Amniotic stem cell (primary cell): Measurements from ENCODE around the gene HOPX.
"Not testable (repeated sequence)": the region's sequence is repeated elsewhere in the genome, so short reads cannot be mapped to it uniquely, and the experiment has no call there.

ENCODE experiments used
- DNase-seq: peaks from one replicate; lab custom pipeline; 2025; lab: John Stamatoyannopoulos, UW

HOPX gene

DNA sequence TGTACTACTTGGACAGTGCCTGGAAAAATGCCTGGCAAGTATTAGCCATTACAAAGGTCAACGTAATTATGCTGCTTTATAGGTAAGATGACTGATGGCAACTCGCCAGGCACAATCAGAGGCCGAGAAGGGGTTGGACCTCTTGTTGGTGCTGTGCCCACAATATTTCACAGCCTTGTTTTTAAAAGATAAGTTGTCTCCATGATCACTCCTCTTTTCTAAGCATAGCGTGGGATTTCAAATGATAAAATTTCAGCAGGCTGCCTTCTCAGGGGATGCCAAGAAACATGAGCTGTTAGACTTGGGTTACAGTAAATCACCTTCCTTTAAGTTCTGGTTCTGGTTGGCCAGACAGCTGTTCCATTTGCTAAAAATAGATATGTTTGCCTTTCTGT is 26.9 kb downstream of the HOPX start:
- no peak for DNase-seq

DNA sequence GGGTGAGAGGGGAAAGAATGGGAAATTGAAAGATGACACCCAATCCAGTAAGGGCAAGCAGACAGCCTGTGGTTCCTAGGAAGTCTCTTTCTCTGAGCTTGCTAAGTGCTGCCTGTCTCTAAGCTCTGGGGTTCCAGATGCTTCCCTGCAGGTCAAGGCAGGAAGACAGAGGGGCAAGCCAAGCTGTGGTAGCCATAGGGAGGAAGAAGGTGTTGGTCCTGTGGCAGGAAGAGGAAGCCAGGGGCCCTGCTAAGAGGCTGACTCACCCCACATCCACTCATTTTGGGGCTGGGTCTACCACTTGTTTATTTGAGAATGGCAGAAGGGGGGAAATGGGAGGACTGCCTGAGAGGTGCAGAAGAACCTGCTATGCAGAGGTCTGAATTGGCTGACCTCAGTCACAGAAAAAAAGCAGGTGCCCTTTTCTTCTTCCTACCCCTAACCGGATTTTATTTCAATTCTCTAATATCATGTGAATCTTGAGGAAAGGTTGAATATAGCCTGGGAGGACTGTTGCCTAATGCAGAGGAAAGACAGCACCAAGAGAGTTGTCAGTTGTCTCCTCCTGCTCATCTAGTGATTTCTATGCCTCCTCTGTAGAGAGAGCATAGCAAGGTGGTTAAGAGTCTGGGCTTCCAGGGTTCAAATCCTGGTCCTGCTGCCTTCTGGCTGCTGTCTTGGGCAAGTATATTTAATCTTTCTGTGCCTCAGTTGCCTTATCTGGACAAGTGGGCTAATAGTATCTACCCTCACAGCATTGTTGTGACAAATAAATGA is 27.4 kb downstream of the HOPX start:
- no peak for DNase-seq

- DNase-seq: no peak
These were observed 28.9 kb downstream of the HOPX start for GRCh38 chr4:56652196-56652595.

DNA sequence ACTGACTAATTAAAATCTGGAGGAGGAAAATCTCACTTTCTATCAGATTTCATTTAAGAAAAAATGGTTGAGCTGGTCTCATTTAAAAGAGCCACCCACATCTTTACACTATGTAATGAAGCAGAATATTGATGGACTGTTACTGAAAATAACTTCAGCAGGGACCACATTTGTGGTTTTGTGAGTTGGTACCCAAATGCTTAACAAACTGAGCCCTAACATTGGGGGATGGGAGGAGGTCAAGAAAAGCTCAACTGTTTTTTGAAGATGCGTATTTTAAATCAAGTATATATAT is 30.1 kb downstream of the HOPX start:
- DNase-seq: no peak

DNA sequence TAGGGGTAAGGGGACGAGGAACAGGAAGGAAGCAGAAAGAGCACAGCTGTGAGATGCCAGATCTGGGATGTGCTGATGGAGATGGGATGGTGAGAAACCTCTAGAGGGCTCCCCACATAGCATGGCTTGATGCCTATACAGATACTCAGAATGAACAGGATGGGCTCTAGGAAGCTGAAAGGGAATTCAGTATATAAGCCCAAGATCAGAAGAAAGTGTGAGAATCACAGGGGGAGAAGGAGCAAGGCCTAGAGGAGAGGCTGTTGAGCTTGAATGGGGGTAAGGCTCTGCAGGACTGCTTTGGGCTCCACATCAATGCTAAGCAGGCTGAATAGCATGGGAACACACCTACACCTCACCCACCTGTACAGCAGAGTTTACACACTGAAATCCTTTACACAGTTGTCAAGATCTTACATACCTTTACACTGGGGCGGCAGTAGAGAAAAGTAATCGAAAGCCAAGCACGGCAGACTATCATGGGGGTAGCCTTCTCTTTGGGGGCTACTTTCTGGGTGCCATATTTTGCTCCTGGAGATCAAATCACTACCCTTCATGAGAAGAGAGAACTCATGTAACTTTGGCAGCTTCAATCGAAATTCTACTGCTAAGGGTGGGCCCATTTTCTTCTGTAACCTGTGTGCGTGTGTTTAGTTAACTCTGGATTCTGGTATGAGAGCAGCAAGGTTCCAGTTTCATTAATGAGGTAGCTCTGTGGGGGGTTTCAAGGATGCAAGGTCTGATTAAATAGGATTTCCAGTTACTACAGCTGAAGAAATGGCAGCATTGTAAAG is 30.6 kb downstream of the HOPX start:
- no peak for DNase-seq

DNA sequence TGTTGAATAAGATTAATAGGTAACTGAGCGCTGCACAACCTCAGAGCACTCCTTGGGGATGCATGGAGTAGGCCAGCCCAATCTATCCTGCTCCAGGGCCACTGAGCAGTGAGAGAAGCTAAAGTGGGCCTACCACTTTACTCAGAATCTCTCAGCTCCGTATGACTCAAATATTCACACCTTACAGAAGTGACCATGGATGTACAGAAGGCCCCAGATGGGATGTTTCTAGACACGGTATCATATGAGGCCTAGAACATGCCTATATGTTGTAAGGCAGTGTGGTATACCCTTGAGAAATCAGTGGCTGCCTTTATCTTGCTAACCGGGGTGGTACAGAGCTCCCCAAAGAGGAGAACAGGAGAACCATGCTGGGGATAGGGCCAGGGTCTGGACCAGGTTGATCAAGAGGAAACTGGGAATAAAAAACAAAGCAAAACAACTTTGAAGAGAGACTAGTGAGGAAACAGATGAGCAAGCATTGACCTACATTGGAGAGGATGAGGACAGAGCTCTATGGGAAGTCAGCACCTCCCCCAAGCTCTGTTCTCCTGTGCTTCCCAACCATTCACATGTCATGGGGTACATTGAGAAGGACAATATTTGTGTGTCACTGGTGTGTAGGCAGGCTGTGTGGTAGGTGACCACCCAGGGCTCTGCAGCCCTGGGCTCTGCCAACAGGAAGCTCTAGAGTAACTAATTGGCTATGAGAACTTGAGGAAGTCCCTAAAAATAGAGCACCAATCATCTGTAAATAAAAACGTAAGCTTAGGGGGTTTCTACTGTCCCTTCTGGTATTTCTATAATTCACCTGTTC is 31.4 kb downstream of the HOPX start:
- no peak for DNase-seq

DNA sequence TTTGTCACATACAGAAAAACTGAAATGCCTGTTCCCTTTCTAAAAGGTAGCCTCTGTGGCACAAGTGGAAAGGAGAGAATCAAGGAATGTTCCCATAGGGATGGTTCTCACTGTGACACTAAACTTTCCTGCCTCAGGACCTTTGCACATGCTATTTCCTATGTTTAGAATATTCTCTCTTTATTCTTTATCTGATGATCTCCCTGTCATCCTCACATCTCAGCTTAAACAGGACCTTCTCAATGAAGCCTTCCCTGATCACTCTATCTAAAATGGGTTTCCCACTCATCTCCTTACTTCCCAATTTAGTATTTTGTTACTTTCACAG is 32.3 kb downstream of the HOPX start:
- no peak for DNase-seq

DNA sequence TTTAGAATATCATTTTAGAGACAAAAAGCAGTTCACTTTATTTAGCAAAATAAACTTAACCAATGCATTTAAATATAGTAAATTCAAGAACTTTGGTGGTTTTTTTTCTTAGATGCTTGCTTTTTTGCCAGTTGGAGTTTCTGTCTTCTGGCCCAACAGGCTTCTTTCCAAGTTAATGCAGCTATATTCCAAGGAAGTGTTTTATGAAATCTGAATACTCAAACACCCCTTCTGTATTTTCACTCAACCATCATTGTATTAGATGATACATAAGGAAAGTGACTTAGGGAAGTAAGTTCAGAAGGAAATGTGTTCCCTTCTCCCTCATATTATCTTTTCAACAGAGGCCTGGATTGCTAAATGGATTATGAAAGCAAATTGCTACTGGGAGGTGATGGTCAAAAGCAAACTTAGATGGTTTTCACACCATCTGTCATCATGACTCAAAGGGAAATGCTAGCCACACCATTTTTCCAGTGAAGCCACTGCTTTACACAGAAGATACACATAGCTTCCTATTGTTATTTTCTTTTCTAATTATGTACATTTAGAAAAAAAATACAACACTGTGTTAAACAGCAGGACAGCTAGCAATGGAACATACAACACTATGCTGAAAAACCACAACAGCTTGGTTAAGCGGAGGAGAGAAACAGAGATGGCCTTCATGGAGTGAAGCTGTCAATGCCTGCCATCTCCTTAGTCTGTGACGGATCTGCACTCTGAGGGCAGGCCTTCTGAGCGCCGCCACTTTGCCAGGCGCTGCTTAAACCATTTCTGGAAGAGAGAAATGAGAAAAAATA is 32.9 kb downstream of the HOPX start:
- no peak for DNase-seq

- DNase-seq: no peak
These were observed 34.8 kb downstream of the HOPX start for GRCh38 chr4:56646341-56646740.

- DNase-seq: no peak
These were observed 37.5 kb downstream of the HOPX start for GRCh38 chr4:56643596-56643995.

DNA sequence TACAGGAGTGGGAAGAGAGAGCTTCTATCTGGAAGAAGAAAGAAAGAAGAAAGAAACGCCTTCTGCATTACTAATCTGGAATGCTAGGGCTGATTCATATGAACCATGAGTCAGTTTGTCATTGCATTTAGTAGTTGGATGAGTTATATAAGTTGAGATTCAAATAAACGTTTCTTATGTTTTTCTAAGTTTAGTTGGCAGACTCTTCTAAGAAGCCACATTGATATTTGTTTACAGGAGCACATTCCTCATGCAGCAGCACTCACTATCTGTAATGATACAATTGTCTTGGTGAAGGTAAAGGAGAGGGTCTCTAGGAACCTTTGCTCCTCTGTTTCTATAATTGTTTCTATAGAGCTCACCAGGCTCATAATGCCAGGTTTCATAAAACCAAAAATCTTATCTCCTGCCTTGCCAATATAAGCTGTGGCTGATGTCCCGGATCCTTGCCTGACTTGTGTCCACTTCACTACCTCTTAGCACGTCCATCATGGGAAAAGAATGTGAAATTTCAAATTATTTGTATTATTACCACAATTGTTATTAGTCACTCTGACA is 39.5 kb downstream of the HOPX start:
- DNase-seq: peak; percentile 68

DNA sequence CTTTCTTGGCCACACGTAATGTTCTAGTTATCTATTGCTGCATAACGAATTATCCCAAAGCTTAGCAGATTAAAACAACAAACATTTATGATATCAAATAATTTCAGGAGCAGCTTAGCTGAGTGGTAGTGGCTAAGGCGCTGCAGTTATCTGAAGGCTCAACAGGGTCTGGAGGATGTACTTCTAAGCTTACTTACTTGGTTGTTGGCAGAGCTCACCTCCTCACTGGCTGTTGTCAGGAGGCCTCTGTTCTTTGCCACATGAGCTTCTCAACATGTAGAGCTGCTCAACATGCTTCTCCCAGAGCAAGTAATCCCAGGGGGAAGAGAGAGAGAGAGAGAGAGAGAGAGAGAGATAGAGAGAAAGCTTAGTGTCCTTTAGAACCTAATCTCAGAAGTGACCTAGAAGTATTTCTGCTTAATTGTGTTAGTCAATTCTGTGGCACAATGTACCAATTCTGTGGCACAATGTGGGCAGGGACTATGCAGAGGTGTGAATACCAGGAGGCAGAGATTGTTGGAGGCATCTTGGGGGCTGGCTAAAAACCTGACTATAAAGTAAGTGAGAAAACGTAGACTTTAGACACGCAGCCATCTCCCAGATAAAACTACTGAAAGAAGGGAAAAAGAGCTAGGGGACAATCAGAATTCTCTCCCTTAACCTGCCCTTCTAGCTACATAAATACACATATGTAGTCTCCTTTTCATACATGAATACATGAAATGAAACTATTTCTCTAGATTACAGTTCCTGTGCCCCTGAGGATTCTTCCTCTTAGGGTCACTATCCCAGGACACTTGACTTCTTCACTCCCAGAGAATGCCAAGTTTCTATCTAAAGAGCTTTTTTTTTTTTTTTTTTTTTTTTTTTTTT is 40.2 kb downstream of the HOPX start:
- DNase-seq: no peak

DNA sequence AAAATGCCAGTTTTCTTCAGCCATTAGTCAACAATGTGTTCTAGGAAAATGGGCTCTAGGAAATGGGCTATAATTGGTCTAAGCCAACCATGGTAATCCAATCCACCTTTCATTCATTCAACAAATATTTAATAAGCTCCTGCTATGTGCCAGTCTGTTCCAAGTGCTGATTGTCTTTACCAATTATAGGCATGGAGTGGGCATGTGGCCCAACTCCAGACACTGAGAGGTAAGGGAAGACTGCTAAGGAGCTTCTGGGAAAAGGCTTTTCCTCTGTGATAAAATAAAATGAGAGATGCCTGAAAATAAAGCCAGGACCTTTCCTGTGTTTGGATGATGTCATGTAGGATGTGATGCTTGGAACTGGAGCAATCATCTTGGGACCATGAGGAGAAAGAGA is 43.3 kb downstream of the HOPX start:
- DNase-seq: no peak

DNA sequence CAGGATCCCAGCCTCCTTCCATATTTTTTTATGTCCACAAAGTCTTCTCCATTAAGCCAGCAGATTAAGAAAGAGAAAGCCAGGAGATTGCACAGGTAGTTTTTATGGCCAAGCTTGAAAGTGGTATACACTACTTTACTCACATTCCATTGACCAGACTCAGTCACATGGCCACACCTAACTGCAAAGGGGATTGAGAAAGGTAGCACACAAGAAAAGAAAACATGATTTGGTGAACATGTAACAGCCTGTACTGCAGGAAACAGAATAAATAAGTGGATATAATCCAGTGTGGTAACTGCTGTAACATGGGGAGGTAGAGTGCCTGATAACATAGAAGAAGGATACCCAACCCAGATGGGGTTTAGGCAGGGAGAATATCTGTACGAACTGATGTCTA is 43.9 kb downstream of the HOPX start:
- DNase-seq: no peak

DNA sequence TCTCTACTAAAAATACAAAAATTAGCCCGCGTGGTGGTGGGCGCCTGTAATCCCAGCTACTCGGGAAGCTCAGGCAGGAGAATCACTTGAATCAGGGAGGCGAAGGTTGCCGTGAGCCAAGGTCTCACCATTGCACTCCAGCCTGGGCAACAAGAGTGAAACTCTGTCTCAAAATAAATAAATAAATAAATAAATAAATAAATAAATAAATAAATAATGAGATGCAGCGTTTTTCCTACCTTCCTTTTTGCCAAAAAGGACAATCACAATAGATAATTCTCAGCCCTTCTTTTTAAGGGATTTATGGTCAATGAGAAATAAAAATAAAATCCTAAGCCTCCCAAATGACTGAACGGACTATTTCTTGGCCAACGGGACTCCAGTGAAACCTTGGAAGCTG is 46.1 kb downstream of the HOPX start:
- DNase-seq: not testable (repeated sequence)

DNA sequence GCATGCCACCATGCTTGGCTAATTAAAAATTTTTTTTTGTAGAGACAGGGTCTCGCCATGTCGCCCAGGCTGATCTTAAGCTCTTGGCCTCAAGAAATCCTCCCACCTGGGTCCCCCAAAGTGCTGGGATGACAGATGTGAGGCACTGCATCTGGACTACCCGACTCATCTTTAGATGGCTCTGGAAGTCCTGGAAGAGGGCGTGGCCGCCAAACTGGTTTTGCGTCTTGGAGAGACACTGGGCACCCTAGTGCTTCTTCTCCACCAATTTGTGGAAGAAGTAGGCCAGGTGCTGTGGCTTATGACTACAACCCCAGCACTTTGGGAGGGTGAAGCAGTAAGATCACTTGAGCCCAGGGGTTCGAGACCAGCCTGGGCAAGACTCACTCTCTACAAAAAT is 47.6 kb downstream of the HOPX start:
- no peak for DNase-seq

DNA sequence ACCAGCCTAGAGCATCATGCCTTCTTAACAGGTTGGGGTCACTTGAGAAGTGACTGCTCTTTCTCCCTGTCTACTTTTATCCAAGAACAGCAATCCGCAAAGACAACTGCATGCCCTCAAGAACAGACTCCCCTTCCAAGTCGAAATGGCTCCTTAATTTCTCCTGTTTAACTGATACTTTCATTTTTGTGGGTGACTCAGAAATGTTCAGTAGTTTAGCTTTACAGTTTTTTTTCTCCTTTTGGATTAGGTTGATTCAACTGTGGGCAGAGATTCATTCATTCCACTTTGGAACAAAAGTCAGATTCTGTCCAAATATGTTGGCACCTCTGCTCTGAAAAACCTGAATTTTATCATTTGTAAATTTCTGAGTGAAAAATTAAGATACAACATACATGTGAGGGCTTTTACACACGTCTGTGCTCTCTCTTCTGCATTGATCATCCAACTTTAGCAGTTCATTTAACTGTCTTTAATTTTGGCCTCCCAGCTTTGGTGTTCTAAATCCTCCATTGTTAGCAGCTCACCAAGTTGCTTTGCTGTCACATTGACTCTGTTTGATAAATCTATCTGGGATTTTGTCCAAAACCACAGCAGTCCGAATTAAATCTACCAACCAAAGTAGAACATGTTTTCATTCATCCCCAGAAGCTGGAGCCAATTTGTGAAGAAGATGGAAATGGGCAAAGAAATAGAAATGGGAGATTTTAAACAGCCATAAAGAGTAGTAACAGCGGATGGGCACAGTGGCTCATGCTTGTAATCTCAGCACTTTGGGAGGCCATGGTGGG is 50.0 kb downstream of the HOPX start:
- peak; percentile 23 for DNase-seq

DNA sequence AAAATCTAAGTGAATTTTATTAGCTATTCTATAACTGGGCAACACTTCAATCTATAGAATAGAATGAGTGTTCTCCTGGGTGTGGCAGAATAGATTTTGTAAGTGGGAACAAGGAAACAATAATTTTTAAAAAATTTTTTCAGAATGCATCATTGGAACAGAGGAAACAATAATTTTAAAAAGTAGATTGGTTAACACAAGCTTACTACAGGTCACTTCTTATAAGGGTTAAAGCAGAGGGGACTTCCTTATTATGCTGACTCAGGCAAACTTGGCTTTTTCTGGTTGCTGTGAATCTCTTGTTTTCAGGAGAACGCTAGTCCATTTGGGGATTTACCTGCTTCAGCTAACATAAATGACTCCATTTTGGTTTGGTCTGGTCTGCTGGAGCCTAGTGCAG is 52.5 kb downstream of the HOPX start:
- no peak for DNase-seq

GRCh38 chr4:56627985-56628384 is 53.1 kb downstream of the HOPX start:
- no peak for DNase-seq

DNA sequence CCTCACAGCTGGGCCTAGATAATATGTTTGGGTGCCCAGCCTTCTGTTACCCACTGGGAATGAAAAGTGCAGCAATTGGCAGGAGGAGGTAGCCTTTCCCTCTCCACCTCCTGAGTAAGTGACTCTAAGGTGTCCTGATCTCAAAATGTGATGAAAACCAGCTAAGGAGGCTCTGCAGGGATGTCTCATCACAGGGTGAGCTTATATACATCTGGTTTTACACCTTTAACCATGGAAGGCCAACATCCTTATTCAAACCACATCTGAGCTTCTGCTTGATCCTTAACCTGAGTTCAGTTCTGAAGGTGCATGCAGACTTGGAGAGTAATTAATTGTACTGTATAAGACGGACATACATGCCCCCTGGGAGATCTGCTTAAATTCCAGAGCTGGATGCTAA is 53.7 kb downstream of the HOPX start:
- DNase-seq: no peak
